Endothelial cell (in vitro differentiated cells): Measurements from ENCODE around the gene SPATS2. TPM values are rescaled to one million over a fixed set of nuclear protein-coding genes. Genes with fewer than 3 reads are reported as not detected.

Experiments
- DNase-seq: peaks from one replicate; pipeline ENCODE4 v3.0.0; 2021; ENCODE audit warnings: low spot score
- H3K27ac Mint-ChIP-seq: one replicate; pipeline ENCODE4 v1.8.0; 2021; ENCODE audit warnings: mixed read lengths, inconsistent platforms; ENCODE audit not compliant: unreplicated experiment
- H3K27me3 Mint-ChIP-seq: one replicate; pipeline ENCODE4 v1.8.0; 2021; ENCODE audit warnings: mild to moderate bottlenecking, moderate library complexity, mixed read lengths, inconsistent platforms; ENCODE audit not compliant: unreplicated experiment
- H3K36me3 Mint-ChIP-seq: one replicate; pipeline ENCODE4 v1.8.0; 2021; ENCODE audit warnings: mild to moderate bottlenecking, low read depth, mixed read lengths, inconsistent platforms; ENCODE audit not compliant: unreplicated experiment
- H3K4me1 Mint-ChIP-seq: one replicate; pipeline ENCODE4 v1.8.0; 2021; ENCODE audit warnings: mild to moderate bottlenecking, mixed read lengths, inconsistent platforms; ENCODE audit not compliant: unreplicated experiment
- H3K4me3 Mint-ChIP-seq: one replicate; pipeline ENCODE4 v1.8.0; 2021; ENCODE audit warnings: mild to moderate bottlenecking, mixed read lengths, inconsistent platforms; ENCODE audit not compliant: unreplicated experiment
- H3K9me3 Mint-ChIP-seq: one replicate; pipeline ENCODE4 v1.8.0; 2021; ENCODE audit warnings: mixed read lengths, inconsistent platforms; ENCODE audit not compliant: unreplicated experiment
- CTCF ChIP-seq: fragments of 200-600 bp; sonication (generic); IDR thresholded peaks from one replicate; pipeline ENCODE4 v1.5.0; 2021; ENCODE audit warnings: antibody characterized with exemption; ENCODE audit not compliant: unreplicated experiment
- total RNA-seq: library from RNA; stranded (reverse); fragmentation: NEBNext Ultra II Directional; extraction: Animal tissue kit (Norgen Biotek cat#: 25700); gene quantifications from one replicate; pipeline ENCODE4 v1.2.1, GENCODE V29; 2021; ENCODE audit not compliant: unreplicated experiment

The SPATS2 gene
- total RNA-seq, 1 donor from 2014 or later: 37.3 TPM

GRCh38 chr12:49364989-49365388, 2.3 kb upstream of the SPATS2 start:
- Mint-ChIP-seq H3K9me3 (no peaks in the 10 kb centered on the region), H3K4me1 (peaks cover 24% of the 10 kb centered on the region), H3K27ac (no peak overlapping the region), H3K27me3 (peaks cover 6% of the 10 kb centered on the region), H3K36me3 (no peaks in the 10 kb centered on the region), H3K4me3 (no peak overlapping the region)
- no peak for TF ChIP-seq CTCF
- DNase-seq: no peak

GRCh38 chr12:49365542-49365941, 1.7 kb upstream of the SPATS2 start:
- no peak overlapping the region for H3K27ac Mint-ChIP-seq
- peak overlapping the region; percentile 65 for H3K4me3 Mint-ChIP-seq
- peaks cover 6% of the 10 kb centered on the region for H3K27me3 Mint-ChIP-seq
- H3K4me1 Mint-ChIP-seq: peaks cover 25% of the 10 kb centered on the region
- DNase-seq: no peak
- no peak for TF ChIP-seq CTCF
- H3K36me3 Mint-ChIP-seq: no peaks in the 10 kb centered on the region
- no peaks in the 10 kb centered on the region for H3K9me3 Mint-ChIP-seq

- no peak for DNase-seq
- TF ChIP-seq CTCF: no peak
- peak overlapping the region; percentile 83 for H3K27ac Mint-ChIP-seq
- H3K36me3 Mint-ChIP-seq: peaks cover under 1% of the 10 kb centered on the region
- H3K4me3 Mint-ChIP-seq: peak overlapping the region; percentile 90
- H3K27me3 Mint-ChIP-seq: peaks cover 6% of the 10 kb centered on the region
- peaks cover 26% of the 10 kb centered on the region for H3K4me1 Mint-ChIP-seq
- H3K9me3 Mint-ChIP-seq: no peaks in the 10 kb centered on the region
These were observed 1.1 kb upstream of the SPATS2 start for GRCh38 chr12:49366096-49366651.

- Mint-ChIP-seq H3K27ac (peak overlapping the region; percentile 84), H3K9me3 (no peaks in the 10 kb centered on the region), H3K36me3 (peaks cover 6% of the 10 kb centered on the region), H3K27me3 (peaks cover 6% of the 10 kb centered on the region), H3K4me1 (peaks cover 31% of the 10 kb centered on the region), H3K4me3 (peak overlapping the region; percentile 97)
- no peak for TF ChIP-seq CTCF
- DNase-seq: peak; percentile 100
These were observed 446 bp upstream of the SPATS2 start for GRCh38 chr12:49366652-49367380.

- H3K9me3 Mint-ChIP-seq: no peaks in the 10 kb centered on the region
- H3K4me3 Mint-ChIP-seq: peak overlapping the region; percentile 97
- no peak for DNase-seq
- H3K27ac Mint-ChIP-seq: peak overlapping the region; percentile 84
- peaks cover 33% of the 10 kb centered on the region for H3K4me1 Mint-ChIP-seq
- H3K27me3 Mint-ChIP-seq: peaks cover 6% of the 10 kb centered on the region
- TF ChIP-seq CTCF: no peak
- H3K36me3 Mint-ChIP-seq: peaks cover 9% of the 10 kb centered on the region
These were observed 958 bp downstream of the SPATS2 start for GRCh38 chr12:49368240-49368600.
